Keratinocyte (primary cell): ENCODE measurements around the gene PAFAH2.

ENCODE experiments used
- CTCF ChIP-seq, 3 experiments: IDR thresholded peaks in 1 of 3; conservative IDR thresholded peaks in 1 of 3; optimal IDR thresholded peaks in 1 of 3; 2 replicates in 2 of 3; 3 replicates in 1 of 3; pipeline versions ENCODE3 to v1.5.1; 2011; ENCODE audit warnings: low read length in 3 of 3, mild to moderate bottlenecking in 3 of 3, moderate library complexity in 2 of 3, control low read depth in 1 of 3, inconsistent platforms in 1 of 3; ENCODE audit not compliant: insufficient read depth in 2 of 3; ENCODE audit errors: extremely low read depth in 1 of 3
- EZH2 ChIP-seq: IDR thresholded peaks from one replicate; pipeline ENCODE4 v1.6.1; 2012; ENCODE audit warnings: inconsistent platforms, mild to moderate bottlenecking, low read length, moderate library complexity

GRCh38 chr1:25985670-25986069, 12.2 kb downstream of the PAFAH2 start:
- no peak for TF ChIP-seq CTCF (optimal IDR thresholded peaks at IDR 0.05 in 1 of 3, IDR thresholded peaks at IDR 0.05 in 1 of 3, conservative IDR thresholded peaks at IDR 0.05 in 1 of 3; ENCODE audit: extremely low read depth in 1 of 3, insufficient read depth in 2 of 3, low read length in 3 of 3)
- TF ChIP-seq EZH2, result no peak
